Endothelial cell of umbilical vein (primary cell): ENCODE data around the gene ZDHHC18. TPM values are rescaled to one million over a fixed set of nuclear protein-coding genes. Genes with fewer than 3 reads are reported as not detected.

Experiments used
- BruUV-seq: library from RNA; stranded (reverse); fragments of 400-500 nt; replicated peaks from 2 replicates; lab custom pipeline; 2021; lab: Mats Ljungman, UMichigan
- CTCF ChIA-PET: fragments of 300-600, 350-600 bp; sonication (Branson Sonifier 250); formaldehyde crosslinking; loops from one replicate; lab custom pipeline; 2021; ENCODE audit warnings: antibody characterized with exemption, inconsistent platforms; lab: Charles Lee
- POLR2A ChIA-PET: fragments of 300-600, 350-600 bp; sonication (Branson Sonifier 250); formaldehyde crosslinking; loops from one replicate; lab custom pipeline; 2021; ENCODE audit warnings: antibody characterized with exemption, inconsistent platforms; lab: Charles Lee
- DNase-seq: peaks from one replicate; pipeline ENCODE4 v3.0.0-alpha.2; 2011; ENCODE audit warnings: low read depth, low spot score
- FAIRE-seq: peaks from 2 replicates; lab custom pipeline; 2011; peaks lifted over from hg19 to GRCh38; lab: Jason Lieb, UNC
- H2AFZ ChIP-seq: 2 replicates; pipeline ENCODE4 v1.6.0; 2012; ENCODE audit warnings: low read depth, low read length, control low read depth, inconsistent platforms
- H3K27ac ChIP-seq: 2 replicates; pipeline ENCODE4 v1.5.1; 2011; ENCODE audit warnings: low read depth, mild to moderate bottlenecking, control low read depth, low read length, moderate library complexity; ENCODE audit not compliant: insufficient read depth
- H3K27me3 ChIP-seq, 2 experiments: 2 replicates each; pipeline versions ENCODE4 v1.6.0 to v1.6.1; 2011; ENCODE audit warnings: low read length in 2 of 2, mixed read lengths in 1 of 2; ENCODE audit not compliant: control insufficient read depth in 2 of 2, insufficient read depth in 2 of 2
- H3K36me3 ChIP-seq, 2 experiments: 2 replicates in 1 of 2; 3 replicates in 1 of 2; pipeline ENCODE4 v1.5.1; 2011; ENCODE audit warnings: low read length in 2 of 2, mild to moderate bottlenecking in 1 of 2, moderate library complexity in 1 of 2; ENCODE audit not compliant: control insufficient read depth in 2 of 2, insufficient read depth in 2 of 2; ENCODE audit errors: extremely low read depth in 1 of 2
- H3K4me1 ChIP-seq: 3 replicates; pipeline ENCODE4 v1.5.1; 2011; ENCODE audit warnings: mild to moderate bottlenecking, low read length; ENCODE audit not compliant: control insufficient read depth, insufficient read depth; ENCODE audit errors: extremely low read depth
- H3K4me2 ChIP-seq: 2 replicates; pipeline ENCODE4 v1.6.1; 2011; ENCODE audit warnings: low read length, control low read depth, mixed read lengths; ENCODE audit not compliant: insufficient read depth
- H3K4me3 ChIP-seq, 3 experiments: fragments of 200-600 bp in 1 of 3; sonication (generic), shearing (Covaris generic) in 1 of 3; replicated peaks in 1 of 3; 2 replicates each; pipeline ENCODE4 v1.5.1; 2011 to 2016; ENCODE audit warnings: control low read depth in 3 of 3, low read length in 3 of 3, mild to moderate bottlenecking in 2 of 3, inconsistent platforms in 1 of 3, low read depth in 1 of 3, moderate library complexity in 1 of 3; ENCODE audit not compliant: insufficient read depth in 1 of 3
- H3K79me2 ChIP-seq: 2 replicates; pipeline ENCODE4 v1.6.0; 2012; ENCODE audit warnings: low read length, inconsistent platforms; ENCODE audit not compliant: control insufficient read depth, insufficient read depth
- H3K9ac ChIP-seq: replicated peaks from 2 replicates; pipeline ENCODE3; 2011; ENCODE audit warnings: low read length, control low read depth; ENCODE audit not compliant: insufficient read depth; ENCODE audit errors: extremely low read depth
- H3K9me1 ChIP-seq: replicated peaks from 3 replicates; pipeline ENCODE4 v1.6.0; 2011; ENCODE audit warnings: mild to moderate bottlenecking, low read length; ENCODE audit not compliant: control insufficient read depth, insufficient read depth; ENCODE audit errors: extremely low read depth
- H3K9me3 ChIP-seq: replicated peaks from 2 replicates; pipeline ENCODE4 v1.5.1; 2012; ENCODE audit warnings: low read length, inconsistent platforms; ENCODE audit not compliant: control insufficient read depth, insufficient read depth
- H4K20me1 ChIP-seq: replicated peaks from 2 replicates; pipeline ENCODE3; 2011; ENCODE audit warnings: mild to moderate bottlenecking, low read length; ENCODE audit not compliant: control insufficient read depth, insufficient read depth; ENCODE audit errors: extremely low read depth
- EZH2 ChIP-seq: IDR thresholded peaks from 2 replicates; pipeline ENCODE4 v1.6.1; 2012; ENCODE audit warnings: borderline replicate concordance, low read depth, mild to moderate bottlenecking, moderate library complexity, low read length, inconsistent platforms; ENCODE audit not compliant: severe bottlenecking
- FOS ChIP-seq: IDR thresholded peaks from 2 replicates; pipeline ENCODE4 v1.6.1; 2011; ENCODE audit warnings: mild to moderate bottlenecking, low read length, moderate library complexity, borderline replicate concordance; ENCODE audit not compliant: insufficient read depth
- GATA2 ChIP-seq: IDR thresholded peaks from 2 replicates; pipeline ENCODE4 v1.7.0; 2011; ENCODE audit warnings: low read depth, mild to moderate bottlenecking, moderate library complexity, mixed read lengths, low read length; ENCODE audit not compliant: insufficient read length, insufficient read depth
- JUN ChIP-seq: IDR thresholded peaks from 2 replicates; pipeline ENCODE4 v1.6.1; 2011; ENCODE audit warnings: borderline replicate concordance, low read depth; ENCODE audit not compliant: insufficient read length, insufficient read depth
- MYC ChIP-seq: IDR thresholded peaks from one replicate; pipeline ENCODE4 v1.6.1; 2011; ENCODE audit warnings: mild to moderate bottlenecking, low read depth, low read length
- POLR2A ChIP-seq: IDR thresholded peaks from 2 replicates; pipeline ENCODE4 v1.6.1; 2012; ENCODE audit warnings: low read depth, mild to moderate bottlenecking, control low read depth, low read length
- POLR2AphosphoS5 ChIP-seq: IDR thresholded peaks from 2 replicates; pipeline ENCODE4 v1.6.1; 2012; ENCODE audit warnings: low read depth, mild to moderate bottlenecking, control low read depth, low read length, moderate library complexity; ENCODE audit not compliant: insufficient read depth
- dilution Hi-C: fragments of 300-500 bp; cut with MboI; formaldehyde crosslinking; loops from one replicate; pipeline ENCODE4 v1.15.0; 2019; ENCODE audit warnings: low sequenced_read_pairs; ENCODE audit not compliant: extremely low pct_ligation_motif_present
- intact Hi-C: fragments of 100-400 bp; cut with micrococcal nuclease; formaldehyde crosslinking; loops from one replicate; pipeline ENCODE4 v1.10.0; 2022
- polyA plus RNA-seq, 4 experiments: library from polyadenylated mRNA; depleted of rRNA in 3 of 4; stranded (reverse) in 3 of 4; unstranded in 1 of 4; fragments of >200 nt; gene quantifications; 2 replicates each; pipeline versions ENCODE4 v1.2.1 to v1.2.3, GENCODE V29; 2011 to 2012; ENCODE audit warnings: missing spikeins in 1 of 4
- total RNA-seq: library from RNA; stranded (reverse); gene quantifications from 2 replicates; pipeline ENCODE4 v1.2.3, GENCODE V29; 2021
- TF ChIP-seq, protein P1 (sequence below), 2 donors: IDR thresholded peaks; 1 replicate in 1 of 2; 2 replicates in 1 of 2; pipeline ENCODE4 v1.5.1; 2011; ENCODE audit warnings: low read length in 2 of 2, mild to moderate bottlenecking in 2 of 2, moderate library complexity in 2 of 2, control low read depth in 1 of 2, inconsistent platforms in 1 of 2, low read depth in 1 of 2; ENCODE audit not compliant: insufficient read depth in 1 of 2; ENCODE audit errors: extremely low read depth in 1 of 2
- TF ChIP-seq, protein P2 (sequence below): IDR thresholded peaks from 2 replicates; pipeline ENCODE4 v1.6.1; 2011; ENCODE audit not compliant: insufficient read depth, insufficient read length

Gene ZDHHC18
- total and polyA plus RNA-seq, 2 donors (not counting 3 experiments of a cell fraction or from before 2014, with no cell fraction given), result 25.2 to 48.2 TPM

DNA sequence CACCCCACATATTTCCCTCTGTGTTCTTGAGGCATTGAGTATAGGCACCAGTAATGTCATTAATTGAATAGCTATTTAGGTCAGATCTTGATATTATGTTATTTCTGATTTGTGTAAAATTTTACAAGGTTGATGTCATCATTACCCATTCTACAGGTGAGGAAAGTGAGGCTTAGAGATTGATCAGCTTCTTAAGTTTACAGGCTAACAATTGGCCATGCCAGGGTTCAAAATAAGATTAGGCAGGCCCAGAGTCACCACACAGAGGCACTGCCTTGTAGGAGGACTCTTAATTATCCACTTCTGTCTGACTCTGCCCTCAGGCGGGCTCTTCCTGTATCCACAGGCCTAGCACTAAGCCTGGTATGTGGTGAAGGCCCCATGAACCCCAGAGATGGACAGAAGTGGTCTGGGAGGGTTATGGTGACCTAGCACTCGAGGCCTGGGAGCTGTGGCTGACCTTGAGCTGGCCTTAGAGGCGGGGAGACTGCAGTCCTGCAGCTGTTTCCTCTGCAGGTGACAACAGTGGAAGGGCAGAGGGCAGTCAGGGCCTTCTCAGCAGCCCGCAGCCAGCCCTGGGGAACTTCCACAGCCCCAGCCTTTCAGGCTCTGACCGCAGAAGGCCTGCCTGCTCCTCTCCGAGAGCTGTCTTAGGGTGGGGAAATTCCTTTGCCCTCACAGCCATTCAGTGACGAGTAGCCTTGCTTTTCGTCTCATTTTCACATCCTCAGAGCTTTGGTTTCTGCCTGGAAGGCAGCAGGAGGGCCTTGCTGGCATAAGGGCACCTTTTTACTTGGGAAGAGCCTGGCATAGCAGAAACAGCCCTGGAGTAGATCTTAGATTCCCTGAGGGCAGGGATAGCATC, 12.2 kb downstream of the ZDHHC18 start:
- Histone ChIP-seq H3K9ac (no peak overlapping the region), H4K20me1 (no peaks in the 10 kb centered on the region), H3K4me1 (no peaks in the 10 kb centered on the region), H3K9me1 (no peaks in the 10 kb centered on the region), H3K27me3 (no peaks in the 10 kb centered on the region), H3K79me2 (no peaks in the 10 kb centered on the region), H3K36me3 (peaks cover 9 to 22% of the 10 kb centered on the region in 2 experiments), H3K4me2 (no peak overlapping the region), H2AFZ (no peak overlapping the region), H3K9me3 (no peaks in the 10 kb centered on the region), H3K4me3 (no peak overlapping the region), H3K27ac (no peak overlapping the region)
- dilution Hi-C loops (no loop called here), intact Hi-C loops (no loop called here)
- DNase-seq (no peak), FAIRE-seq (no peak)
- no TSS peak for BruUV-seq
- ChIA-PET POLR2A (no interaction called here), CTCF (interaction anchor here (1.1 to 2.1 kb wide), 2 partner anchors 11 to 18 kb away, joined by 3 to 8 read pairs; no protein-coding TSS in a partner anchor)
- TF ChIP-seq GATA2, result no peak
- no peak for TF ChIP-seq POLR2A
- TF ChIP-seq MYC, result no peak
- no peak for TF ChIP-seq JUN
- TF ChIP-seq POLR2AphosphoS5, result no peak
- TF ChIP-seq, protein P1, sequence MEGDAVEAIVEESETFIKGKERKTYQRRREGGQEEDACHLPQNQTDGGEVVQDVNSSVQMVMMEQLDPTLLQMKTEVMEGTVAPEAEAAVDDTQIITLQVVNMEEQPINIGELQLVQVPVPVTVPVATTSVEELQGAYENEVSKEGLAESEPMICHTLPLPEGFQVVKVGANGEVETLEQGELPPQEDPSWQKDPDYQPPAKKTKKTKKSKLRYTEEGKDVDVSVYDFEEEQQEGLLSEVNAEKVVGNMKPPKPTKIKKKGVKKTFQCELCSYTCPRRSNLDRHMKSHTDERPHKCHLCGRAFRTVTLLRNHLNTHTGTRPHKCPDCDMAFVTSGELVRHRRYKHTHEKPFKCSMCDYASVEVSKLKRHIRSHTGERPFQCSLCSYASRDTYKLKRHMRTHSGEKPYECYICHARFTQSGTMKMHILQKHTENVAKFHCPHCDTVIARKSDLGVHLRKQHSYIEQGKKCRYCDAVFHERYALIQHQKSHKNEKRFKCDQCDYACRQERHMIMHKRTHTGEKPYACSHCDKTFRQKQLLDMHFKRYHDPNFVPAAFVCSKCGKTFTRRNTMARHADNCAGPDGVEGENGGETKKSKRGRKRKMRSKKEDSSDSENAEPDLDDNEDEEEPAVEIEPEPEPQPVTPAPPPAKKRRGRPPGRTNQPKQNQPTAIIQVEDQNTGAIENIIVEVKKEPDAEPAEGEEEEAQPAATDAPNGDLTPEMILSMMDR (IDR thresholded peaks at IDR 0.05; ENCODE audit: extremely low read depth in 1 of 2, insufficient read depth in 1 of 2, low read depth in 1 of 2, low read length in 2 of 2), result no peak
- TF ChIP-seq EZH2, result no peak
- TF ChIP-seq FOS, result no peak
- TF ChIP-seq, protein P2, sequence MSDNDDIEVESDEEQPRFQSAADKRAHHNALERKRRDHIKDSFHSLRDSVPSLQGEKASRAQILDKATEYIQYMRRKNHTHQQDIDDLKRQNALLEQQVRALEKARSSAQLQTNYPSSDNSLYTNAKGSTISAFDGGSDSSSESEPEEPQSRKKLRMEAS, result no peak
